Panc1 (cell line): ENCODE results near the gene SLCO2B1. TPM values are rescaled to one million over a fixed set of nuclear protein-coding genes. Genes with fewer than 3 reads are reported as not detected.

Experiments used
- ATAC-seq: fragments of 200-7000 bp; cut with Tn5 transposase; 2 replicates; pipeline ENCODE4 v1.9.1; 2020; ENCODE audit warnings: mild to moderate bottlenecking, moderate library complexity
- BruUV-seq: library from RNA; stranded (reverse); fragments of 400-500 nt; replicated peaks from 2 replicates; lab custom pipeline; 2021; lab: Mats Ljungman, UMichigan
- CTCF ChIA-PET: fragments of 300-600 bp; sonication (Branson Sonifier 250); formaldehyde crosslinking; loops from one replicate; lab custom pipeline; 2022; ENCODE audit warnings: antibody characterized with exemption; lab: Charles Lee
- POLR2A ChIA-PET: fragments of 300-600 bp; sonication (Branson Sonifier 250); formaldehyde crosslinking; loops from one replicate; lab custom pipeline; 2022; ENCODE audit warnings: antibody characterized with exemption; lab: Charles Lee
- DNase-seq: peaks from one replicate; pipeline ENCODE4 v3.0.0-alpha.2; 2010; ENCODE audit warnings: low read depth, low spot score
- H3K27ac ChIP-seq: 2 replicates; pipeline ENCODE4 v1.5.1; 2011; ENCODE audit warnings: mild to moderate bottlenecking, low read length, inconsistent platforms
- H3K27me3 ChIP-seq: fragments of 200-500 bp; sonication (Bioruptor generic); 2 replicates; pipeline ENCODE4 v1.6.0; 2014; ENCODE audit warnings: low read length, inconsistent platforms; ENCODE audit not compliant: control insufficient read depth, insufficient read depth
- H3K36me3 ChIP-seq: fragments of 200-500 bp; sonication (Bioruptor generic); 2 replicates; pipeline ENCODE4 v1.5.1; 2014; ENCODE audit warnings: inconsistent platforms, mild to moderate bottlenecking, low read length, moderate library complexity; ENCODE audit not compliant: control insufficient read depth, insufficient read depth
- H3K4me1 ChIP-seq: 2 replicates; pipeline ENCODE4 v1.5.1; 2011; ENCODE audit warnings: inconsistent platforms, mild to moderate bottlenecking, low read length, moderate library complexity; ENCODE audit not compliant: control insufficient read depth, insufficient read depth
- H3K4me3 ChIP-seq, 2 experiments: 2 replicates each; pipeline ENCODE4 v1.5.1; 2011 to 2012; ENCODE audit warnings: low read depth in 2 of 2, low read length in 2 of 2, mild to moderate bottlenecking in 2 of 2, inconsistent platforms in 1 of 2, moderate library complexity in 1 of 2
- H3K9me3 ChIP-seq: fragments of 200-500 bp; sonication (Bioruptor generic); 2 replicates; pipeline ENCODE4 v1.5.1; 2014; ENCODE audit warnings: low read depth, mild to moderate bottlenecking, inconsistent platforms, low read length, moderate library complexity; ENCODE audit not compliant: control insufficient read depth, insufficient read depth
- CTCF ChIP-seq: fragments of 450-650 bp; IDR thresholded peaks from 2 replicates; pipeline ENCODE4 v1.5.1; 2017; ENCODE audit warnings: mild to moderate bottlenecking
- POLR2AphosphoS5 ChIP-seq: IDR thresholded peaks from 2 replicates; pipeline ENCODE4 v1.6.1; 2012; ENCODE audit warnings: mild to moderate bottlenecking, low read depth, low read length, moderate library complexity
- REST ChIP-seq, 2 experiments: IDR thresholded peaks; 2 replicates each; pipeline ENCODE4 v1.6.1; 2011 to 2012; ENCODE audit warnings: low read depth in 2 of 2, control low read depth in 1 of 2, low read length in 1 of 2, mild to moderate bottlenecking in 1 of 2, moderate library complexity in 1 of 2; ENCODE audit not compliant: insufficient read depth in 1 of 2
- SIN3A ChIP-seq: IDR thresholded peaks from 2 replicates; pipeline ENCODE4 v1.6.1; 2012; ENCODE audit warnings: low read depth, mild to moderate bottlenecking, low read length, moderate library complexity, borderline replicate concordance; ENCODE audit not compliant: insufficient read depth
- TCF7L2 ChIP-seq: IDR thresholded peaks from 2 replicates; pipeline ENCODE4 v1.6.1; 2011; ENCODE audit warnings: mild to moderate bottlenecking, low read depth, low read length, inconsistent platforms
- in situ Hi-C: cut with HindIII; loops from 2 replicates; pipeline ENCODE4 v1.10.0; 2016; ENCODE audit warnings: low sequenced_read_pairs, low pct_unique_long_range_greater_than_20kb
- intact Hi-C: fragments of 100-400 bp; cut with micrococcal nuclease; formaldehyde crosslinking; loops from one replicate; pipeline ENCODE4 v1.10.0; 2022; ENCODE audit not compliant: unreplicated experiment
- total RNA-seq: library from RNA; stranded (reverse); gene quantifications from one replicate; pipeline ENCODE4 v1.2.1, GENCODE V29; 2021; ENCODE audit not compliant: unreplicated experiment

The SLCO2B1 gene
- total RNA-seq, 1 experiment from 2014 or later, result 0.77 TPM

- Histone ChIP-seq H3K27ac (no peak overlapping the region), H3K4me3 (no peak overlapping the region), H3K4me1 (no peaks in the 10 kb centered on the region), H3K27me3 (no peaks in the 10 kb centered on the region), H3K36me3 (no peaks in the 10 kb centered on the region), H3K9me3 (no peaks in the 10 kb centered on the region)
- POLR2A ChIA-PET, result no interaction called here
- ATAC-seq, result no peak
- no peak for TF ChIP-seq TCF7L2
- no peak for TF ChIP-seq SIN3A
- no peak for TF ChIP-seq REST (IDR thresholded peaks at IDR 0.05; ENCODE audit: insufficient read depth in 1 of 2, low read depth in 2 of 2, low read length in 1 of 2)
- no peak for DNase-seq
- CTCF ChIA-PET, result interaction anchor here (0.9 kb wide), 1 partner anchor 45 kb away, joined by 3 read pairs; no protein-coding TSS in a partner anchor
- intact Hi-C loops, result no loop called here
- BruUV-seq, result no TSS peak
- in situ Hi-C loops, result no loop called here
Observed at GRCh38 chr11:75160220-75160757, 9.4 kb downstream of the SLCO2B1 start.

GRCh38 chr11:75160880-75161279 is 10.0 kb downstream of the SLCO2B1 start:
- intact Hi-C loops, result no loop called here
- DNase-seq (no peak), ATAC-seq (no peak)
- Histone ChIP-seq H3K36me3 (no peaks in the 10 kb centered on the region), H3K4me3 (no peak overlapping the region), H3K27me3 (no peaks in the 10 kb centered on the region), H3K27ac (no peak overlapping the region), H3K4me1 (no peaks in the 10 kb centered on the region), H3K9me3 (no peaks in the 10 kb centered on the region)
- TF ChIP-seq SIN3A (no peak), TCF7L2 (no peak), CTCF (no peak), REST (IDR thresholded peaks at IDR 0.05; ENCODE audit: insufficient read depth in 1 of 2, low read depth in 2 of 2, low read length in 1 of 2) (no peak), POLR2AphosphoS5 (no peak)
- in situ Hi-C loops, result no loop called here
- no TSS peak for BruUV-seq
- ChIA-PET CTCF (interaction anchor here (0.9 kb wide), 1 partner anchor 44 kb away, joined by 3 read pairs; no protein-coding TSS in a partner anchor), POLR2A (no interaction called here)
